GM23338 (cell line): ENCODE results near the gene ANKRD44. TPM values are rescaled to one million over a fixed set of nuclear protein-coding genes. Genes with fewer than 3 reads are reported as not detected.

Experiments
- ATAC-seq: fragments of 200-7000 bp; cut with Tn5 transposase; 3 replicates; pipeline ENCODE4 v1.9.1; 2020
- DNase-seq: peaks from one replicate; pipeline ENCODE4 v3.0.0-alpha.2; 2015; ENCODE audit warnings: low spot score
- H2AFZ ChIP-seq: fragments of 200-600 bp; sonication (generic); 2 replicates; pipeline ENCODE4 v1.8.0; 2016; ENCODE audit warnings: antibody characterized with exemption, mild to moderate bottlenecking, moderate library complexity
- H3F3A ChIP-seq: fragments of 200-600 bp; sonication (generic); replicated peaks from 2 replicates; pipeline ENCODE4 v1.8.0; 2017; ENCODE audit warnings: antibody characterized with exemption, mixed run types, low read depth
- H3K27ac ChIP-seq: fragments of 200-600 bp; sonication (generic); 2 replicates; pipeline ENCODE4 v1.6.1; 2016; ENCODE audit warnings: low read depth
- H3K27me3 ChIP-seq: fragments of 200-600 bp; sonication (generic); 2 replicates; pipeline ENCODE4 v1.8.0; 2016; ENCODE audit warnings: mild to moderate bottlenecking, mixed run types, moderate library complexity; ENCODE audit not compliant: insufficient read depth
- H3K36me3 ChIP-seq: fragments of 200-600 bp; sonication (generic); 2 replicates; pipeline ENCODE4 v1.8.0; 2016; ENCODE audit warnings: mild to moderate bottlenecking; ENCODE audit not compliant: insufficient read depth
- H3K4me1 ChIP-seq: fragments of 200-600 bp; sonication (generic); 2 replicates; pipeline ENCODE4 v1.8.0; 2016; ENCODE audit warnings: mild to moderate bottlenecking, moderate library complexity; ENCODE audit not compliant: insufficient read depth
- H3K4me2 ChIP-seq: fragments of 200-600 bp; sonication (generic); 2 replicates; pipeline ENCODE4 v1.7.1; 2017; ENCODE audit warnings: mixed run types
- H3K4me3 ChIP-seq: fragments of 200-600 bp; sonication (generic); 2 replicates; pipeline ENCODE4 v1.6.1; 2016; ENCODE audit warnings: mixed run types
- H3K79me2 ChIP-seq: fragments of 200-600 bp; sonication (generic); replicated peaks from 2 replicates; pipeline ENCODE4 v1.8.0; 2017; ENCODE audit warnings: mild to moderate bottlenecking; ENCODE audit not compliant: insufficient read depth
- H3K9me2 ChIP-seq: fragments of 200-600 bp; sonication (generic); 2 replicates; pipeline ENCODE4 v1.8.0; 2017; ENCODE audit not compliant: insufficient read depth
- H4K20me1 ChIP-seq: fragments of 200-600 bp; sonication (generic); replicated peaks from 2 replicates; pipeline ENCODE4 v1.8.0; 2017; ENCODE audit warnings: mild to moderate bottlenecking; ENCODE audit not compliant: insufficient read depth
- H3K27ac Mint-ChIP-seq: 2 replicates; pipeline ENCODE4 v1.8.0; 2020; ENCODE audit warnings: inconsistent platforms, mild to moderate bottlenecking, moderate library complexity, mixed read lengths
- H3K27me3 Mint-ChIP-seq: 3 replicates; pipeline ENCODE4 v1.8.0; 2022; ENCODE audit warnings: low read depth, mild to moderate bottlenecking, moderate library complexity, mixed read lengths, inconsistent platforms; ENCODE audit not compliant: insufficient read depth, poor library complexity
- H3K36me3 Mint-ChIP-seq: 3 replicates; pipeline ENCODE4 v1.8.0; 2021; ENCODE audit warnings: low read depth, mild to moderate bottlenecking, inconsistent platforms, moderate library complexity, mixed read lengths
- H3K4me1 Mint-ChIP-seq: 3 replicates; pipeline ENCODE4 v1.8.0; 2020; ENCODE audit warnings: mild to moderate bottlenecking, inconsistent platforms, mixed read lengths
- H3K4me3 Mint-ChIP-seq: 3 replicates; pipeline ENCODE4 v1.8.0; 2021; ENCODE audit warnings: moderate library complexity, mild to moderate bottlenecking, inconsistent platforms, mixed read lengths
- H3K9me3 Mint-ChIP-seq: 3 replicates; pipeline ENCODE4 v1.8.0; 2020; ENCODE audit warnings: moderate library complexity, mild to moderate bottlenecking, inconsistent platforms, mixed read lengths
- CREB1 ChIP-seq: fragments of 250-450 bp; sonication (Bioruptor Pico); IDR thresholded peaks from 2 replicates; pipeline ENCODE4 v1.5.0; 2020; ENCODE audit warnings: low read depth, mild to moderate bottlenecking, moderate library complexity
- CTCF ChIP-seq, 2 experiments: fragments of 200-600 bp in 1 of 2; sonication (generic) in 1 of 2; conservative IDR thresholded peaks; 2 replicates each; pipeline versions ENCODE4 v1.5.1 to v1.6.1; 2016 to 2017; ENCODE audit warnings: antibody characterized with exemption in 2 of 2, low read depth in 2 of 2, mild to moderate bottlenecking in 2 of 2, moderate library complexity in 1 of 2
- EZH2 ChIP-seq: fragments of 200-600 bp; sonication (generic); IDR thresholded peaks from one replicate; pipeline ENCODE4 v1.8.0; 2017; ENCODE audit warnings: antibody characterized with exemption, mild to moderate bottlenecking, low read depth; ENCODE audit not compliant: unreplicated experiment
- EZH2phosphoT487 ChIP-seq: fragments of 200-600 bp; sonication (generic); IDR thresholded peaks from one replicate; pipeline ENCODE4 v1.8.1; 2018; ENCODE audit warnings: antibody characterized with exemption; ENCODE audit not compliant: unreplicated experiment
- JUNB ChIP-seq: IDR thresholded peaks from one replicate; pipeline ENCODE4 v1.6.1; 2016; ENCODE audit warnings: antibody characterized with exemption; ENCODE audit not compliant: unreplicated experiment
- NANOG ChIP-seq: IDR thresholded peaks from 2 replicates; pipeline ENCODE4 v1.6.1; 2016; ENCODE audit warnings: antibody characterized with exemption, borderline replicate concordance
- POLR2AphosphoS5 ChIP-seq: IDR thresholded peaks from 2 replicates; pipeline ENCODE4 v1.6.1; 2016; ENCODE audit warnings: antibody characterized with exemption, low read depth
- REST ChIP-seq: IDR thresholded peaks from one replicate; pipeline ENCODE4 v1.6.1; 2018; ENCODE audit warnings: antibody characterized with exemption; ENCODE audit not compliant: unreplicated experiment
- STAT1 ChIP-seq: IDR thresholded peaks from one replicate; pipeline ENCODE4 v1.6.1; 2016; ENCODE audit warnings: antibody characterized with exemption; ENCODE audit not compliant: unreplicated experiment
- ZNF114 ChIP-seq: fragments of 250-450 bp; sonication (Bioruptor Pico); IDR thresholded peaks from 2 replicates; pipeline ENCODE4 v1.5.0; 2020; ENCODE audit warnings: mild to moderate bottlenecking, moderate library complexity
- ZNF331 ChIP-seq: fragments of 250-450 bp; sonication (Bioruptor Pico); IDR thresholded peaks from 2 replicates; pipeline ENCODE4 v1.5.0; 2020; ENCODE audit warnings: low read depth, mild to moderate bottlenecking, moderate library complexity
- polyA plus RNA-seq: library from polyadenylated mRNA; unstranded; fragments of >200 nt; fragmentation: Nextera tagmentation; extraction: Ambion mirVana; gene quantifications from 2 replicates; pipeline ENCODE4 v1.2.1, GENCODE V29; 2016
- total RNA-seq: library from RNA; depleted of rRNA; stranded (reverse); fragments of >200 nt; shearing (Covaris generic); gene quantifications from 2 replicates; pipeline ENCODE4 v1.2.3, GENCODE V29; 2014
- TF ChIP-seq, protein P1 (sequence below): IDR thresholded peaks from 2 replicates; pipeline ENCODE4 v1.6.1; 2016; ENCODE audit warnings: antibody characterized with exemption
- TF ChIP-seq, protein P2 (sequence below): fragments of 250-450 bp; sonication (Bioruptor Pico); IDR thresholded peaks from 2 replicates; pipeline ENCODE4 v1.5.0; 2020; ENCODE audit warnings: mild to moderate bottlenecking, moderate library complexity

Gene ANKRD44
- total and polyA plus RNA-seq, 2 experiments from 2014 or later, result 0.44 to 0.56 TPM

DNA sequence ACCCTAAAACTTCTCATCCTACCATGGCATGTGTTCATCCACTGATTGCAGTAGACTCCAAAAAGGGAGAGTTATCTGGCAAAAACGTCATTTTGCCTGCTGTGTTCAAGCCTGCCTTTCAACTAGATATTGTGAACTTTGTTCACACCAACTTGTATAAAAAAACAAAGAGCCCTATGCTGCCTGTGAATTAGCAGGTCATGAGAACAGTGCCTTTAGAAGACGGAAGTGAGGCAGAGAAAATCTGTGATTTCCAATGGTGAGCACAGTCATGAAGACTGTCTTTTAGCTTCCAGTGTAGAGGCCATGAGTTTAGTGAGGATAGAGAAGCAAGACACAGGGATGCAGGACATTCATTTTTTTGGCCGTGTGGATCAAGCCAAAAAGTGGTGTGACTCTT, 280.5 kb downstream of the ANKRD44 start:
- Mint-ChIP-seq H3K27me3 (peaks cover 4% of the 10 kb centered on the region), H3K36me3 (no peaks in the 10 kb centered on the region), H3K4me3 (no peak overlapping the region), H3K27ac (no peak overlapping the region), H3K9me3 (no peaks in the 10 kb centered on the region; the same call in 2 of the 3 replicates), H3K4me1 (no peaks in the 10 kb centered on the region)
- Histone ChIP-seq H3F3A (no peaks in the 10 kb centered on the region), H3K4me3 (no peak overlapping the region), H3K4me1 (no peaks in the 10 kb centered on the region), H3K79me2 (no peaks in the 10 kb centered on the region), H3K27me3 (no peaks in the 10 kb centered on the region), H4K20me1 (no peaks in the 10 kb centered on the region), H2AFZ (no peak overlapping the region), H3K36me3 (no peaks in the 10 kb centered on the region), H3K27ac (no peak overlapping the region), H3K4me2 (no peak overlapping the region), H3K9me2 (0 out of 2 replicates have a peak, but pooled peaks cover 12% of the 10 kb centered on the region)
- no peak for DNase-seq
- no peak for TF ChIP-seq EZH2phosphoT487
- TF ChIP-seq ZNF331, result no peak
- TF ChIP-seq, protein P1, sequence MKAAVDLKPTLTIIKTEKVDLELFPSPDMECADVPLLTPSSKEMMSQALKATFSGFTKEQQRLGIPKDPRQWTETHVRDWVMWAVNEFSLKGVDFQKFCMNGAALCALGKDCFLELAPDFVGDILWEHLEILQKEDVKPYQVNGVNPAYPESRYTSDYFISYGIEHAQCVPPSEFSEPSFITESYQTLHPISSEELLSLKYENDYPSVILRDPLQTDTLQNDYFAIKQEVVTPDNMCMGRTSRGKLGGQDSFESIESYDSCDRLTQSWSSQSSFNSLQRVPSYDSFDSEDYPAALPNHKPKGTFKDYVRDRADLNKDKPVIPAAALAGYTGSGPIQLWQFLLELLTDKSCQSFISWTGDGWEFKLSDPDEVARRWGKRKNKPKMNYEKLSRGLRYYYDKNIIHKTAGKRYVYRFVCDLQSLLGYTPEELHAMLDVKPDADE, result no peak
- TF ChIP-seq JUNB, result no peak
- no peak for TF ChIP-seq POLR2AphosphoS5
- no peak for TF ChIP-seq CTCF (conservative IDR thresholded peaks at IDR 0.05; ENCODE audit: low read depth in 2 of 2)
- TF ChIP-seq ZNF114 (CRISPR knock-in tag), result no peak
- TF ChIP-seq, protein P2, sequence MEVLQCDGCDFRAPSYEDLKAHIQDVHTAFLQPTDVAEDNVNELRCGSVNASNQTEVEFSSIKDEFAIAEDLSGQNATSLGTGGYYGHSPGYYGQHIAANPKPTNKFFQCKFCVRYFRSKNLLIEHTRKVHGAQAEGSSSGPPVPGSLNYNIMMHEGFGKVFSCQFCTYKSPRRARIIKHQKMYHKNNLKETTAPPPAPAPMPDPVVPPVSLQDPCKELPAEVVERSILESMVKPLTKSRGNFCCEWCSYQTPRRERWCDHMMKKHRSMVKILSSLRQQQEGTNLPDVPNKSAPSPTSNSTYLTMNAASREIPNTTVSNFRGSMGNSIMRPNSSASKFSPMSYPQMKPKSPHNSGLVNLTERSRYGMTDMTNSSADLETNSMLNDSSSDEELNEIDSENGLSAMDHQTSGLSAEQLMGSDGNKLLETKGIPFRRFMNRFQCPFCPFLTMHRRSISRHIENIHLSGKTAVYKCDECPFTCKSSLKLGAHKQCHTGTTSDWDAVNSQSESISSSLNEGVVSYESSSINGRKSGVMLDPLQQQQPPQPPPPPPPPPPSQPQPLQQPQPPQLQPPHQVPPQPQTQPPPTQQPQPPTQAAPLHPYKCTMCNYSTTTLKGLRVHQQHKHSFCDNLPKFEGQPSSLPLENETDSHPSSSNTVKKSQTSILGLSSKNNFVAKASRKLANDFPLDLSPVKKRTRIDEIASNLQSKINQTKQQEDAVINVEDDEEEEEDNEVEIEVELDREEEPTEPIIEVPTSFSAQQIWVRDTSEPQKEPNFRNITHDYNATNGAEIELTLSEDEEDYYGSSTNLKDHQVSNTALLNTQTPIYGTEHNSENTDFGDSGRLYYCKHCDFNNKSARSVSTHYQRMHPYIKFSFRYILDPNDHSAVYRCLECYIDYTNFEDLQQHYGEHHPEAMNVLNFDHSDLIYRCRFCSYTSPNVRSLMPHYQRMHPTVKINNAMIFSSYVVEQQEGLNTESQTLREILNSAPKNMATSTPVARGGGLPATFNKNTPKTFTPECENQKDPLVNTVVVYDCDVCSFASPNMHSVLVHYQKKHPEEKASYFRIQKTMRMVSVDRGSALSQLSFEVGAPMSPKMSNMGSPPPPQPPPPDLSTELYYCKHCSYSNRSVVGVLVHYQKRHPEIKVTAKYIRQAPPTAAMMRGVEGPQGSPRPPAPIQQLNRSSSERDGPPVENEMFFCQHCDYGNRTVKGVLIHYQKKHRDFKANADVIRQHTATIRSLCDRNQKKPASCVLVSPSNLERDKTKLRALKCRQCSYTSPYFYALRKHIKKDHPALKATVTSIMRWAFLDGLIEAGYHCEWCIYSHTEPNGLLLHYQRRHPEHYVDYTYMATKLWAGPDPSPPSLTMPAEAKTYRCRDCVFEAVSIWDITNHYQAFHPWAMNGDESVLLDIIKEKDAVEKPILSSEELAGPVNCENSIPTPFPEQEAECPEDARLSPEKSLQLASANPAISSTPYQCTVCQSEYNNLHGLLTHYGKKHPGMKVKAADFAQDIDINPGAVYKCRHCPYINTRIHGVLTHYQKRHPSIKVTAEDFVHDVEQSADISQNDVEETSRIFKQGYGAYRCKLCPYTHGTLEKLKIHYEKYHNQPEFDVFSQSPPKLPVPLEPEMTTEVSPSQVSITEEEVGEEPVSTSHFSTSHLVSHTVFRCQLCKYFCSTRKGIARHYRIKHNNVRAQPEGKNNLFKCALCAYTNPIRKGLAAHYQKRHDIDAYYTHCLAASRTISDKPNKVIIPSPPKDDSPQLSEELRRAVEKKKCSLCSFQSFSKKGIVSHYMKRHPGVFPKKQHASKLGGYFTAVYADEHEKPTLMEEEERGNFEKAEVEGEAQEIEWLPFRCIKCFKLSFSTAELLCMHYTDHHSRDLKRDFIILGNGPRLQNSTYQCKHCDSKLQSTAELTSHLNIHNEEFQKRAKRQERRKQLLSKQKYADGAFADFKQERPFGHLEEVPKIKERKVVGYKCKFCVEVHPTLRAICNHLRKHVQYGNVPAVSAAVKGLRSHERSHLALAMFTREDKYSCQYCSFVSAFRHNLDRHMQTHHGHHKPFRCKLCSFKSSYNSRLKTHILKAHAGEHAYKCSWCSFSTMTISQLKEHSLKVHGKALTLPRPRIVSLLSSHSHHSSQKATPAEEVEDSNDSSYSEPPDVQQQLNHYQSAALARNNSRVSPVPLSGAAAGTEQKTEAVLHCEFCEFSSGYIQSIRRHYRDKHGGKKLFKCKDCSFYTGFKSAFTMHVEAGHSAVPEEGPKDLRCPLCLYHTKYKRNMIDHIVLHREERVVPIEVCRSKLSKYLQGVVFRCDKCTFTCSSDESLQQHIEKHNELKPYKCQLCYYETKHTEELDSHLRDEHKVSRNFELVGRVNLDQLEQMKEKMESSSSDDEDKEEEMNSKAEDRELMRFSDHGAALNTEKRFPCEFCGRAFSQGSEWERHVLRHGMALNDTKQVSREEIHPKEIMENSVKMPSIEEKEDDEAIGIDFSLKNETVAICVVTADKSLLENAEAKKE (CRISPR knock-in tag), result no peak
- TF ChIP-seq CREB1, result no peak
- TF ChIP-seq REST, result no peak
- no peak for TF ChIP-seq STAT1
- TF ChIP-seq NANOG, result no peak
- TF ChIP-seq EZH2, result no peak
- ATAC-seq, result no peak
